Measurements from ENCODE around the gene TCF15.

DNA sequence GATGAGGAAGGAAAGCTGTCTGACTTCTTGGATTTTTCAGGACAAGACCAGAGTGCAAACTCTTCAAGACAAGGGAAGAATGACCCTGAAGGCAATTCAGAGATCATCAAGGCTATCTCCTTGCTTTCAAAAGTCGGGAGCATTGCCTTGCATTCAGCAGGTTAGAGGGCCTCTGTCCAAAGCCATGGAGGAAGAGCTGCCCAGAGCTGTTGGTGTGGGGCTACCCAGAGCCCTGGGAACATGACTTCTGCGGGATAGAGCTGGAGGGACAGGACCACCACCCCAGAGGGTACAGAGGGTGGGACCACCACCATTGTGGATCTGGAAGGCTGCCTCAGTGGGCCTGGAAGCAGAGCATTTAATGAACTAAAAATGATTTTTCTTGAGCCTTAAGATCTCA, 48.1 kb upstream of the TCF15 start:
- TF ChIP-seq CTCF (conservative IDR thresholded peaks at IDR 0.05), result no peak
- TF ChIP-seq ZFX (IDR thresholded peaks at IDR 0.05), result no peak

Measured in C4-2B (cell line).